CD4-positive, alpha-beta T cell treated with Interleukin-15 for 4 hours (primary cell): ENCODE measurements around the gene BOK.
"Not testable (repeated sequence)": the region's sequence is repeated elsewhere in the genome, so short reads cannot be mapped to it uniquely, and the experiment has no call there.

Source experiments
- DNase-seq: peaks from one replicate; pipeline ENCODE4 v3.0.0-alpha.2; 2020; ENCODE audit warnings: low spot score

BOK gene

GRCh38 chr2:241573741-241574140 lies 15.2 kb downstream of the BOK start:
- DNase-seq, result no peak

GRCh38 chr2:241574911-241575623 lies 16.5 kb downstream of the BOK start:
- no peak for DNase-seq

- DNase-seq, result no peak
These were observed 17.2 kb downstream of the BOK start for GRCh38 chr2:241575624-241576292.

- no peak for DNase-seq
These were observed 17.7 kb downstream of the BOK start for GRCh38 chr2:241576293-241576654.

GRCh38 chr2:241577413-241578122 lies 19.0 kb downstream of the BOK start:
- no peak for DNase-seq

- DNase-seq, result no peak
These were observed 20.7 kb downstream of the BOK start for GRCh38 chr2:241579281-241579680.

GRCh38 chr2:241582328-241582727 lies 23.8 kb downstream of the BOK start:
- DNase-seq, result no peak

- DNase-seq, result no peak
These were observed 24.3 kb downstream of the BOK start for GRCh38 chr2:241582806-241583205.

- DNase-seq, result no peak
These were observed 25.9 kb downstream of the BOK start for GRCh38 chr2:241584436-241584835.

- no peak for DNase-seq
These were observed 28.2 kb downstream of the BOK start for GRCh38 chr2:241586564-241587264.

- not testable (repeated sequence) for DNase-seq
These were observed 31.3 kb downstream of the BOK start for GRCh38 chr2:241589863-241590262.

- not testable (repeated sequence) for DNase-seq
These were observed 32.2 kb downstream of the BOK start for GRCh38 chr2:241590496-241591455.

- no peak for DNase-seq
These were observed 33.7 kb downstream of the BOK start for GRCh38 chr2:241592126-241592845.

- DNase-seq, result no peak
These were observed 34.7 kb downstream of the BOK start for GRCh38 chr2:241593271-241593670.

GRCh38 chr2:241595600-241596140 lies 37.1 kb downstream of the BOK start:
- DNase-seq, result no peak

- no peak for DNase-seq
These were observed 39.0 kb downstream of the BOK start for GRCh38 chr2:241597561-241597960.

GRCh38 chr2:241598061-241598460 lies 39.5 kb downstream of the BOK start:
- DNase-seq, result no peak

GRCh38 chr2:241598487-241598886 lies 39.9 kb downstream of the BOK start:
- DNase-seq, result no peak

- DNase-seq, result no peak
These were observed 41.1 kb downstream of the BOK start for GRCh38 chr2:241599615-241600014.

GRCh38 chr2:241601841-241602240 lies 43.3 kb downstream of the BOK start:
- DNase-seq, result no peak
